CD4-positive, alpha-beta T cell treated with Interleukin-17A for 4 hours (primary cell): ENCODE results near the gene PLEKHD1.
A peak's percentile ranks its signal among the peaks of the same experiment; 100 is the strongest.

ENCODE experiments used
- DNase-seq: peaks from one replicate; pipeline ENCODE4 v3.0.0-alpha.2; 2020; ENCODE audit warnings: mixed read lengths

PLEKHD1 gene

DNA sequence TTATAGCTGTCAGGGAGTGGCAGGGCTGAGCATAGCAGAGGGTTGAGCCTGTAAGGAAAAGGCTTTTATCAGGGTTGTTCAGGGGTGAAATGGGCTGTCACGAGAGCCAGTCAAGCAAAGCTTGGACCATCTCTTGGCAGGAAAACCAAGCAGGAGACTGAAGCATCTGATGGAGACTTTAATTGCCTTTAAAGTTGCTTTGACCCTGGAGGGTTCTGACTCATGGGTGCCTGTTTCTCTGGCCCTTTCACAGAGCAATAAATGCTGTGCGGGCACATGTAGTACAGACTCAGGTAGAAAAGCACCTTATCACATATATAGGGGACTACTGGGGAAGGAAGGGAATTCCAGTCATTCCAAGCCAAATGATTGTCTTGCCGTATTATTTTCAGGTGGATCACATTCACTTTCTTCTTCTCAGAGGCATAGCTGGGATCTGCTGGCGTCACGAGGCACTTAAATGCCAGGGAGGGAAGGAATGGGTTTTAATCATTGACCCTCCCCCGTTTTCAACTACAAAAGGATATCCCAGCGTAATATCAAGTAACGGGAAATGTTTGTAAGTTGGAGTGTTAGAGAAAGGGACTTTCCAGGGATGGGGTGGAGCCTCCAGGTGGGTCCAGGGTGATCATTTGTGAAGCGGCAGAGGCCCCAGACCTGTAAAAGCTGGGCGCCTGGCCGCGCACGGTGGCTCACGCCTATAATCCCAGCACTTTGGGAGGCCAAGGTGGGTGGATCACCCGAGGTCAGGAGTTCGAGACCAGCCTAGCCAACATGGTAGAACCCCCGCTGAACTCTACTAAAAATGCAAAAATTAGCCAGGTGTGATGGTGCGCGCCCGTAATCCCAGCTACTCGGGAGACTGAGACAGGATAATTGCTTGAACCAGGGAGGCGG lies 34.9 kb downstream of the PLEKHD1 start:
- DNase-seq, result no peak

DNA sequence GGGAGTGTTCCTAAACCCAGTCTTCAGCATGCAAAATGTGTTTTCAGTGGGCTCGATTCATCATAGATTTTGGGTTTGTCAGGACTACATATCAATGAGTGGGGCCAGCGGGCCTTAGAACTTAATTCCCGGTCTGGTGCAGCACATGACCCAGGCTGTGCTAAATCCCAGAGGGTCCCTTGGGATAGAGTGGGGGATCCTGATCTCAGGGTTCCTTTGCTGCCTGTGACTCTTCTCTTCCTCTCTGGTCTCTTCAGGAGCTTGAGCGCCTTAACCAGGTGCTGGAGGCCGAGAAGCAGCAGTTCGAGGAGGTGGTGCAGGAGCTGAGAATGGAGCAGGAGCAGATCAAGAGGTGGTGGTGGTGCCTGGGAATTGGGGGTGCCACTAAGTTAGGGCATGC lies 37.5 kb downstream of the PLEKHD1 start:
- no peak for DNase-seq

DNA sequence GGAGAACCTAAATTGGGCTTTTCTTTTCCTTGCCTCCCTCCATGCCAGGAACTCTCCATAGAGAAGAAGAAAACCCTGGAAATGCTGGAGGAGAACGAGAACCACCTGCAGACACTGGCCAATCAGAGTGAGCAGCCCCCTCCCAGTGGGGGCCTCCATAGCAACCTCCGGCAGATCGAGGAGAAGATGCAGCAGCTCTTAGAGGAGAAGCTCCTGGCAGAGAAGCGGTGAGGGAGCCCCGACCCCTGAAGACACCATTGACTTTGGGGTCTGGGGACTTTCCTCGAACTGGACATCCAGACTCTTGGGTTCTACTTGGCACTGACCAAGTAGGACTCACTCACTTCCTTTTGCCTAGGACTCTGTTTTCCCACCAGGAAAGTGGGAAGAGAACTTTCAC lies 41.4 kb downstream of the PLEKHD1 start:
- DNase-seq, result no peak

DNA sequence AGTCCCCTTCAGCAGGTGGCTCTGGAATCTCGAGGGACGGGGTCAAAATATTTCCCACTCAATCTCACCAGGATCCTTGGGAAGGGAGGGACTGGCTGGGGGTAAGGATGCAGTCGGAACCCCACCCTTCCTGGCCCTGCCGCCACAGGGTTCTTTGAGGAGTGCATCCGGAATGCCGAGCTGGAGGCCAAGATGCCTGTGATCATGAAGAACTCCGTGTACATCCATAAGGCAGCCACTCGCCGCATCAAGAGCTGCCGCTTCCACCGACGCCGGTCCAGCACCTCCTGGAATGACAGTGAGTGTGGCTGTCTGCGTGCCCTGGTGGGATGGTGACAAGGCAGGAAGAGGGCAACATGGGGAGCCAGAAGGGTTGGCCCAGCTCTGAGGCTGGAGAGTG lies 43.1 kb downstream of the PLEKHD1 start:
- DNase-seq, result no peak

DNA sequence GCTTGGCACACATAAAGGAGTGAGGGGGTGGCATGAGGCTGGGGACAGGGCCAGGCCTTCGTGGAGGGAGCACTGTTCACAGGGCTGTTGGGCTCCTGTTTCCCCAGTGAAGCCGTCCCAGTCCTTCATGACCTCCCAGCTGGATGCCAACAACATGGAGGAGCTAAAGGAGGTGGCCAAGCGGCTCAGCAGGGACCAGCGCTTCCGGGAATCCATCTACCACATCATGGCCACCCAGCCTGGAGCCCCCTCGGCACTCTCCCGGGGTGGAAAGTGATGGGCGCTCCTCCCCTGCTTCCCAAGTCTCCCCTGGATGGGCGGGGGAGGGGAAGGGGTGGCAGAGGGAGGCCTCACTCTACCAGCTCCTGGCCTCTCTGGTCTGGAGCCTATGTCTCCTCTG lies 43.6 kb downstream of the PLEKHD1 start:
- no peak for DNase-seq

DNA sequence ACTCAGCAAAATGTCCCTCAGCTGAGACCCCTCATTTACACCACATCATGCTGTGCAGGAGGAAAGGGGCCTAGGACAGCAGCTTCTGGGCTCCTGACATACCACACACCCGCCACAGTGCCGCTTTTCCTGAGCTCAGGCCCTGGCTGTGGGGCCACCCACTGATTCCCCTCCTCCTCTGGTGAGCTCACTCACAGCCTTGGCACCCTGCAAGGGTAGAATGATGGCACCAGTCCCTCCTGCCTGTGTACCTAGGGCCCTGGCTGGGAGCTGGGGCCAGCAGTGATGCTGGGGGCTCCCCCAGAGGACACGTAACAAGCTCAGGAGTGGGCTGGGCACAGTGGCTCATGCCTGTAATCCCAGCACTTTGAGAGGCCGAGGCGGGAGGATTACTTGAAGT lies 44.4 kb downstream of the PLEKHD1 start:
- DNase-seq, result no peak

DNA sequence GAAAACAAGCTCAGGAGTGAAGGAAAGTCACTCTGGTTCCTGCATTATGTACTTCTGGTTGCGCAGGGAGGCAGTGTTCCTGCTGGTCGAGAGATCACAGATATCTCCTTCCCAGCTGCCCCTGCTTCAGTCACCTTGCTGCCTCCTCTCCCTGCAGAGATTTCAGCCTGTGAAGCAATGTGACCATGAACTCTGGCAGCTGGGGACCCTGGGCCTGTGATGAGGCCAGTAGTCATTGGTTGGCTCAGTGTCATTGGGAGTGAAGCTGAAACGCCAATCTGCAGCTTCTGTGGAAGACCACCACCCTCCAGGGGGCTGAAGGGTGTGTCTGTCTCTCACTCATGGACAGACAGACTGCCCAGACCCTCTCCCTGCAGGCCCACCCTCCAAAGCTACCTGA lies 45.0 kb downstream of the PLEKHD1 start:
- DNase-seq, result no peak

DNA sequence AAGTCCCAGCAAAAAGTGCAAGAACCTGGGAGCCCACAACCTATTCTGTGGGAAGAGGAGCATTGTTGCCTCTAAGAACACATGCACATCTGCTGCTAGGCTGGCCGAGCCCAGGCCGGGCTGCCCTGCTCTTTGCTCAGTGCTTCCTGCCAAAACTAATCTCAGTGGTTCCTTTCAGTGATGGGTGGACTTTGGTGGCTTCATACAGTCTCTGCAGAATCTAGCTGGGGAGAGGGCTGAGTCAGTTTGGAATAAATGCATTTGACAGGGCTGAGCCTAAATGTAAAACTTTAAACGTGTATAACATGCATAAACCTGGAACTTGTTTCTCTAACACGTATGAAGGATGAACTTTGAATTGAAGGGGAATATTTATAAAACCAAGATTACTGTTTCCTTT lies 45.6 kb downstream of the PLEKHD1 start:
- DNase-seq, result no peak

DNA sequence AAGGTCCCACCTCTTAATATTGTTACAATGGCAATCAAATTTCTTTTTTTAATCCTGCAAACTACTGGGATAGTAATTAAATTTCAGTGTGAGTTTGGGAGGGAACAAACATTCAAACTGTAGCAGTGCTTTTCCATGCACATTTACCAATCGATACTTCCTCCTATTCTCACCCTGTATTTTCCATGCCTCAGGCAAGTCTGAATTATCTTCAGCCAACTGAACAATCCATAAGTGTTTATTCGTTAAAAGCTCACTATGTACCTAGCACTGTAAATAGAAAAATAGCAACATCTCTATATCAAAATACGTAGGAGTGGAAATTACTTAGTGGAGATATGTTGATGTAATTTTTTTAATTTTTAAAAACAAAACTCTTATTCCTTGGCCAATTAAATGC lies 46.6 kb downstream of the PLEKHD1 start:
- no peak for DNase-seq

DNA sequence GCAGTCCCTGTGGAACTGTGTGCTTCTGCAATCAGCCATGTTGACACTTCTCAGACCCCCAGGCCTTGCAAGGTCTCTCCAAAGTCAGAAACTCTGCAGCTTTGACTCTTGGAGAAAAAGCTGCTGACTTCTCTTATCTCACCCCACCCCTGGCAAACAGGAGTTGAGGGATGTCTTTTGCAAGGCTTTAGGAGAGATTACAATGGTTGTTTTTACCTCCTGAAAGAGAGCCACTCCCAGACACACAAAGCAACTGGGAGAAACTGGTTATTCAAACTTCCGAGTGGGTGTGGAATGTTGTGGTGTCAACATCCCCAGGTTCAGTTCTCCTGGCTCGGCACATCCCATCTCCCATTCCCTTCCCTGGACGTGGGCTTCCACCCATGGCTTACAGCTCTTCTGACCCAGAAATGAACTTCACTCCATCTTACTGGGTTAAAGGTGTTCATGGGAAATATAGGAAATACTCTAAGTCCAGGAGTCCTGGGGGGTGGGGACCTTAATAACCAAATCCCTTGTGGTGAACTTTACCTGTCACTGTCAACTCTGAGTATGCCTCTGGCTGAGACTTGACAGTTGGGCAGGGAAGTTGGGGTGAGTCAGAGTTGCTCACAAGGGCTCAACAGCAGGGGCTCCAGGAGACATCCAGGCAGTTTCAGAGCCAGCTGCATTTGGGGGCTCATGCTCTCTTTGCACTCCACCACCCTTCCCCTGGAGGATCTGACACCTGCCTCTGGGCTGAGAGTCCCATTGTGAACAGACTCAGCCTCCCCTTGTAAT lies 48.2 kb downstream of the PLEKHD1 start:
- DNase-seq, result no peak

DNA sequence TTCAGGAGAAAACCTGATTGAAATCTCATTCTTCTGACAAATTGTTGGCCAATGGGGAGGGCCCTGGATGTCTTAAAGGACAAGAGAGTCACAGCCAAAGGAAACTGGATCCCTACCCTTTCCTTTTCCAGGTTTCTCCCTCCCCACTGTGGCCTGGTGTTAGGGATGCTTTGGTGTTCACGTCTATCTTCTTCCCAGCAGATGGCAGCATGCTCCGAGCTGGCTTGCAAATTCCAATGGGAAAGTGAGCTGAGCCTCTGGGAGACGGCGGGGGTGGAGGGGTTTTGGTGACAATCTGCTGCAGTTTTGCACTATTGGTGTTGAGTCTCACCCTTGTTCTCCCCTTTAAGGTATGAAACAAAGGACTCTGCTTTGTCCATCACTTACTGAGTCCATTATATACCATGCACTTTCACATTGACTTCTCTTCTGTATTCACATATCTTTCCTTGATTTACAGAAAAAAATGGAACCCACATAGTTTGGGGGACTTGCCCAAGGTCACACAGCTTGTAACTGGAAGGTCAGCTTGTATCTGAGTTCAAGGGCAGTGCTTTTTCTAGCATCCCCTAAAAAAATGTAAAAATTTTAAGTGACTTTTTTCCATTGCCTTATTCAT lies 50.8 kb downstream of the PLEKHD1 start:
- no peak for DNase-seq

DNA sequence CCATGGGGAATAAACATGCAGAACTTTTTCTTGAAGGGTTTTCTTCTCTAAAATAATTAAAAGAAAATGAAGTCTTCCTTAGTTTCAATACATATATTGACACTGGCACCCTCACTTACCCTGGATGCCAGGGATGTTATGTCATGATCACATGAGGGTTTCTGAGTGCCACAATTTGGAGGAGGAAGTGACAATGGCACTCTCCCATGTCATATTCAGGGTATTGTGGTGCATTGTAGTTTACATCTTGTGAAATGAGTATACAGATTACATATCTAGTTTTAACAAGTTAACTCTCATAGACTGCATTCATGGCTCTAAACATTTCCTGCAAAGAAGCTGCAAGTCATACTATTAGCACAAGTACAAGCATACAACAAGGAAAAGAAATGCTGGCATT lies 52.4 kb downstream of the PLEKHD1 start:
- DNase-seq, result no peak

DNA sequence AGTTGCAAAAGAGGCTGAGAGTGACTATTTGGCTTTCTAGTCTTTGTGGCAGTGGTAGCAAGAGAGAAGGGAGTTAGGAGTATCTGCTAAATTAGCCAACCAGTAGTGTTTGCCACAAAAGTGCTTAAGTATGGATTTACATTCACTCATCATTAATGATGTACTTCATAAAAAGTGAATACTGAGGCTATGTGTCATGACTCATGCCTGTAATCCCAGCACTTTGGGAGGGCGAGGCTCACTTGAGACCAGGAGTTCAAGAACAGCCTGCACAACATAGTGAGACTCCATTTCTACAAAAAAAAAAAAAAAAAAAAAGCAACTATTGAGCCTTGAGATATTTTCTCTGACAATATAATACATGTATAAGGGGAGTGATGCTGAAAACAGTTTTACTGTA lies 53.4 kb downstream of the PLEKHD1 start:
- no peak for DNase-seq

DNA sequence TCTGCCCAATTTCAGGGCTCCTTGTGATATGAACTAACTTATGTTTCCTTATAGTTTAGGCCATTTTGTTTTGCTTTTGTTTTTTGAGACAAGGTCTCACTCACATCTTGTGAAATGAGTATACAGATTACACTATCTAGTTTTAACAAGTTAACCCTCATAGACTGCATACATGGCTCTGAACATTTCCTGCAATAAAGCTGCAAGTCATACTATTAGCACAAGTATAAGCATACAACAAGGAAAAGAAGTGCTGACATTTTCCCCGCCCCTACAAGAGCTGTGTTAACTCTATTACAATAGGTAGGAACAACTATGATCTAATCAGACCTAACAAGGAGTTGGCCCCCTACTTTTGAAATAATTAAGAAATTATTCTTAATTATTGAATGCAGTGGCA lies 54.2 kb downstream of the PLEKHD1 start:
- no peak for DNase-seq

DNA sequence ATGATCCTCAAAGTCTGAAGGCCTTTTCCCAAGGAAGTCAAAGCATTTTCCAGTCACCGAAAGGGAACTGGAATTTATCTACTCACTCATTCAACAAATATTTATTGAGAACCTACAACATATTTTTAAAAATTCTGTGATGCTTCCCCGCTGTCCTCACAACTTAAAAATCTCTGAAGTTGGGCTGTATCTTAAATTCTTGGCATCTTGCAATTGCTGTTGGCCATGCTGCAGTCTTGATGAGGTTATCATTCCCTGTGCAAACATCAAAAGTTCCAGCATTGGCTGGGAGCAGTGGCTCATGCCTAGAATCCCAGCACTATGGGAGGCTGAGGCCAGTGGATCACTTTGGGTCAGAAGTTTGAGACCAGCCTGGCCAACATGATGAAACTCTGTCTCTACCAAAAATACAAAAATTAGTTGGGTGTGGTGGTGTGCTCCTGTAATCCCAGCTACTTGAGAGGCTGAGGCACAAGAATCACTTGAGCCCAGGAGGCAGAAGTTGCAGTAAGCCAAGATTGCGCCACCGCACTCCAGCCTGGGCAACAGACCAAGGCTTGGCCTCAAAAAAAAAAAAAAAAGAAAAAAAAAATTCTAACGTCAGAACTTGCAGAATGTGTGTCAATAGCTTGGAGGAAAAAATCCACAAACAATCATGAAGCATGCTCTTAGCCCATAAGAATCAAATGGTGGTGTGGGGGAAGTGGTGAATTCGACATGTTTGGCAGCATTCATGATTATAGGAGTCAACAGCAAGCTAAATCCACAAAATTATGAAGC lies 55.3 kb downstream of the PLEKHD1 start:
- DNase-seq, result no peak

DNA sequence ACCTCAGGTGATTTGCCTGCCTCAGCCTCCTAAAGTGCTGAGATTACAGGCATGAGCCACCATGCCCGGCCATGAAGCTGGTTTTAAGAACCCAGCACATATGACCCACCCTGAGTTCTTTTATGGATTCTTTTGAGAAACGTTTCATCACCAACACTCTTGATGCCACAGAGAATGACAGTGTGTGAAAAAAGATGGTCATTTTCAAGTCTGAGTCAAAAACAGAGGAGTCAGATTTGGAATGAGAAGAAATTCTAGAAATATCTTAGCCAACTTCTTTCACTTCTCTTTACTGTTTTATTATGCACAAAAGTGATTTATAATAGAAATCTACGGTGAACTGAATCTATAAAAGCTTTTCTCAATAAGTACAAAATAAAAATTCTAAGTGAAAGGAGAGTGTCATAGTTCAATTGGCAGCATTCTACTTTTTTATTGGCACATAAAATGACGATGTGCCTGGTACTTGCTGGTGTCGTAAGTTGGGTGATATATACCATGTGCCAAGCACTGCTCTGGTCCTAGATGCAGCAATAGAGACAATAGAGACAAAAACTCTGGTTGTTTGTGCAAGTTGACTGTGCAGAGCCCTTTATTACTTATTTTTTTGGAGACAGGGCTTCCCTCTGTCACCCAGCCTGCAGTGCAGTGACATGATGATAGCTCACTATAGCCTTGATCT lies 56.3 kb downstream of the PLEKHD1 start:
- DNase-seq, result no peak

DNA sequence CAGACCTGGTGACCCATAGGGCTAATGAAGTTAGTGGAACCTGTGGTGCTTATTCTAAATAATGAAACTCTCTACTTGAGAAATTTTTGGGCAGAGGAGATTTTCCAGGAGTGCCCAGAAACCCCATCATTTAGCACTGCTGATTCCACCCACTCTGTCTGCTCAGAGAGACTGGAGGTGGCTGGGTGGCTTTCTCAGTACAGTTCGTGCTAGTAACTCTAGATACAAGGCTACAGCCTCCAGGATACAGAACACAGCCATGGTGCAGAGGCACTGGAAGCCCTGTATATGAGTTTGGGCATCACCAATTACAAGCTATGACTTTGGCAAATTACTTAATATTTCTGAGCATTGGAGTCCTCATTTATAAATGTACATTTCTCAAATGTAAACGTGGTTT lies 57.8 kb downstream of the PLEKHD1 start:
- no peak for DNase-seq

DNA sequence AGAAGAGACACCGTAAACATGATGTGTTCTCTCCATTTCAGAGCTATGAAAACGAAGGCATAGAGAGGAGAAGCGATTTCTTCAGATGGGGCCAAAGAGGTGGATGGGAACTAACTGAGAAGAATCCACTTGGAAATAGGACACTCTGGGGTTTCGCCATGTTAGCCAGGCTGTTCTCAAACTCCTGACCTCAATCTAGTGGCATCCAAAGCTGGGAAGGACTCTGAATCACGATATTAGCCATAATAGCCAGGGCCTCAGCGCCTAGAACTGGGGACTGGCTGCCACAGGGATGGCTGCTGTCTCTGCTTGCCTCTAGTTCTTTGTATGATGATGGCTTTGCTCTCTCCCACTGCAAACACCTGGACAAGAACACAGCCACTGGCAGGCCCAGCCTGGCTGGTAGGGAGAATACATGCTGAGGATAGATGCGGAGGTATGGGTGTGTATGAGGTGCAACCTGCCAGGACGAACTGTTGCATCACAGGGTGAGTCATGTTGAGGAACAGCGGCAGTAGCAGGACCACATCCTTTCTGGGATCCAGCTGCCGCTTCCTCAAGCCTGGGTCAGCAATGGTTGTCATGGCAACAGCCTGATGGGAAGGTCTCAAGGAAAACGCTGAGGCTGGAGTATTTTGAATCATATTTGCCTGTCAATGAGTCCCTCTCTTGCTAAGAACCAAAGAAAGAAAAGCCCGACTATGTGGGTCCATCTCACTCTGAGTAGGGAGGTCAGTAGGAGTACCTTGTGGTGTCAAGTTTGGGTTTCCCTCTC lies 59.0 kb downstream of the PLEKHD1 start:
- DNase-seq, result peak; percentile 30

DNA sequence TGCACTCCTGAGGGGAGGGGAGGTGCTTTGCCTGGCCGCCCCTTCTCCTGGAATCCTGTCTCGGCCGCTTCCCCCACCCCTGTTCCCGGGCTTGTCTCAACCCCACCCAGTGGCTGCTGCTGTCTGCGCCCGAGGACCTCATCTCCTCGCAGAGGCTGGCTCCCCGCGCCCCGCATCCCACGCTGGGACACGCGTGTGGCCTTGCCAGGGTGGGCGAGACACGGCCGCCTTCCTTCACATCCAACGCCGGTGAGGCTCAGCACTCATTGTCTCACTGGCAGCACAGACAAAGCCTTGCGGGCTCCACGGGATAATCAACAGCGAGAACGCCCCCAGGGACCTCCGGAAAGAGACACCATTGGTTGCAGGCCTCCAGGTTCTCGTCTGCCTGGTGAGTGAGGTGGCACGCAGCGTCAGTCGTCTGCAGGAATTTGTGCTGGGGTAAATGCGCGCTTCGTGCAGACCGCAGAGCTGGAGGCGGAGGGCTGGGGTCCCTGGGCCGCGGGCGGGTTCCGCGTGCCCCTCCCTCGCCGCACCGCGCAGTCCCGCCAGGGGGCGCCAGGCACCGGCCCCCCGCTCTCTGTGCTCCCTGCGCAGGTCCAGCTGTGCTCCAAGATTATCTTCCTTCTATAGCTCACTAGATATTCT lies 63.3 kb downstream of the PLEKHD1 start:
- DNase-seq, result peak; percentile 12

DNA sequence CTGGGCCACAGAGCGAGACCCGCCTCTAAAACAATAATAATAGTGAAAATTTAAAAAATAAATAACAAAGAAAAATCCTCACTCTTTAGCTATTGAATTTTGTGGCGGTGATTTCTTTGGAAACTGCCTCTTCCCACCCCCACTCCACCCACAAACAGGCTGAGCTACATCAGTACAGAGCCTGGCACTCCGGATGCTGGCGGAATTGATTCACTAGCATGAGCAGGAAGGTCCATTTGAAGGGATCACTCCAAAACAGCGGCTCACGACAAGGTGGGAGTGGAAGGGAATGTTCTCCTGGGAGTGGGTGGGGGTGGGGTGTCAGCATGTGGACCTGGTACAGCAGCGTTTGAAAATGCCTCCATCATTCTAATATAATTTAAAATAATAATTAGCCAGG lies 64.0 kb downstream of the PLEKHD1 start:
- no peak for DNase-seq

DNA sequence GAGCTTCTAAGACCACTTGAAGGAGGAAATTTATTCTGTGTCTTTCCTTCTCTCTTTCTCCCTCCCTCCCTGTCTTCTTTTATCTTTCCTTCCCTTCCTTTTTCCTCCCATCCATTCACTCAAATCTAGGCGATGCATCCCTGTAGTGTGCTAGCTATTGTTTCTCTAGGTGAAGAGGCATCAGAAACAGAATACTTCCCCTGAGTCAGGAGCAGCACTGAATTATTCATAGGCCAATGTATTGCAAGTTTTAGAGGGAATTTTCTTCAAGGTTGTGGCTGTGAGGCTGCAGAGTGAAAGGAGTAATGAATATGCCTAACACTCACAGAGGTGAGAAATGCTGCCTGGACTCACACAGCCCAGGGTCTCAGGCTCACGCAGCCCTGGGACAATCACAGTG lies 67.0 kb downstream of the PLEKHD1 start:
- no peak for DNase-seq
